Liver (tissue), 9 donors: ENCODE measurements around the gene SH3D19. TPM values are rescaled to one million over a fixed set of nuclear protein-coding genes. Genes with fewer than 3 reads are reported as not detected.

Experiments
- DNase-seq: peaks from one replicate; pipeline ENCODE4 v3.0.0-alpha.2; 2017; ENCODE audit warnings: low spot score
- H3K27ac ChIP-seq, 2 donors: one replicate each; pipeline ENCODE4 v1.7.0; 2013; ENCODE audit warnings: inconsistent platforms in 2 of 2, low read length in 2 of 2, control low read depth in 1 of 2, low read depth in 1 of 2, mild to moderate bottlenecking in 1 of 2
- H3K27me3 ChIP-seq, 4 donors: one replicate each; pipeline versions ENCODE4 v1.6.1 to v1.7.0; 2013; ENCODE audit warnings: low read length in 3 of 4, inconsistent platforms in 1 of 4, mild to moderate bottlenecking in 1 of 4, moderate library complexity in 1 of 4; ENCODE audit not compliant: control insufficient read depth in 4 of 4, insufficient read depth in 4 of 4
- H3K36me3 ChIP-seq, 4 donors: one replicate each; pipeline versions ENCODE4 v1.6.1 to v1.7.0; 2013; ENCODE audit warnings: low read length in 3 of 4, mild to moderate bottlenecking in 3 of 4, low read depth in 1 of 4, moderate library complexity in 1 of 4; ENCODE audit not compliant: control insufficient read depth in 4 of 4, insufficient read depth in 3 of 4
- H3K4me1 ChIP-seq, 4 donors: one replicate each; pipeline versions ENCODE4 v1.6.1 to v1.7.0; 2013; ENCODE audit warnings: low read length in 3 of 4, mild to moderate bottlenecking in 3 of 4, moderate library complexity in 1 of 4; ENCODE audit not compliant: control insufficient read depth in 4 of 4, insufficient read depth in 4 of 4
- H3K4me3 ChIP-seq, 3 donors: one replicate each; pipeline versions ENCODE4 v1.6.1 to v1.7.0; 2013; ENCODE audit warnings: low read length in 3 of 3, control low read depth in 1 of 3, low read depth in 1 of 3, mild to moderate bottlenecking in 1 of 3
- H3K9ac ChIP-seq, 2 donors: one replicate each; pipeline ENCODE4 v1.7.0; 2013; ENCODE audit warnings: low read length in 2 of 2, mild to moderate bottlenecking in 2 of 2, moderate library complexity in 2 of 2, control low read depth in 1 of 2, low read depth in 1 of 2
- H3K9me3 ChIP-seq, 4 donors: one replicate each; pipeline versions ENCODE4 v1.6.1 to v1.7.0; 2013; ENCODE audit warnings: low read length in 3 of 4; ENCODE audit not compliant: control insufficient read depth in 4 of 4
- EGR1 ChIP-seq, 2 donors: IDR thresholded peaks; 2 replicates each; pipeline ENCODE4 v1.6.1; 2016 to 2018; ENCODE audit warnings: antibody characterized with exemption in 2 of 2, low read depth in 2 of 2
- FOXA1 ChIP-seq: IDR thresholded peaks from 2 replicates; pipeline ENCODE4 v1.6.1; 2016; ENCODE audit warnings: antibody characterized with exemption
- HNF4A ChIP-seq, 2 donors: conservative IDR thresholded peaks; 2 replicates each; pipeline ENCODE4 v1.6.1; 2016; ENCODE audit warnings: antibody characterized with exemption in 2 of 2, mild to moderate bottlenecking in 2 of 2
- JUND ChIP-seq, 2 donors: IDR thresholded peaks; 2 replicates each; pipeline ENCODE4 v1.6.1; 2016; ENCODE audit warnings: antibody characterized with exemption in 2 of 2
- NR2F2 ChIP-seq: IDR thresholded peaks from 2 replicates; pipeline ENCODE4 v1.6.1; 2016; ENCODE audit warnings: antibody characterized with exemption
- RAD21 ChIP-seq, 2 donors: IDR thresholded peaks; 2 replicates each; pipeline ENCODE4 v1.6.1; 2016; ENCODE audit warnings: antibody characterized with exemption in 2 of 2, mild to moderate bottlenecking in 2 of 2
- REST ChIP-seq: IDR thresholded peaks from 2 replicates; pipeline ENCODE4 v1.6.1; 2016; ENCODE audit warnings: antibody characterized with exemption, mild to moderate bottlenecking
- RXRA ChIP-seq, 2 donors: IDR thresholded peaks; 2 replicates each; pipeline ENCODE4 v1.6.1; 2017 to 2018; ENCODE audit warnings: antibody characterized with exemption in 2 of 2, mild to moderate bottlenecking in 1 of 2
- SP1 ChIP-seq: IDR thresholded peaks from 2 replicates; pipeline ENCODE4 v1.6.1; 2018; ENCODE audit warnings: antibody characterized with exemption, mild to moderate bottlenecking
- TAF1 ChIP-seq: conservative IDR thresholded peaks from 2 replicates; pipeline ENCODE4 v1.6.1; 2016; ENCODE audit warnings: antibody characterized with exemption, mild to moderate bottlenecking
- YY1 ChIP-seq: IDR thresholded peaks from 2 replicates; pipeline ENCODE4 v1.6.1; 2016; ENCODE audit warnings: antibody characterized with exemption, mild to moderate bottlenecking
- ZBTB33 ChIP-seq: IDR thresholded peaks from 2 replicates; pipeline ENCODE4 v1.6.1; 2016; ENCODE audit warnings: antibody characterized with exemption
- WGBS: extraction: QIAGEN DNeasy Blood & Tissue Kit; methylation state at CpG from one replicate; pipeline ENCODE4 v1.1.7; 2013; 5-methylcytosine and 5-hydroxymethylcytosine counted together
- polyA plus RNA-seq, 2 donors: library from polyadenylated mRNA; stranded (reverse) in 1 of 2; unstranded in 1 of 2; fragments of 200-250 nt in 1 of 2; fragments of >200 nt in 1 of 2; fragmentation: Nextera tagmentation in 1 of 2; extraction: Ambion mirVana in 1 of 2; gene quantifications; one replicate each; pipeline versions ENCODE4 v1.2.1 to v1.2.3, GENCODE V29; 2013 to 2015
- total RNA-seq, 2 donors: library from RNA; depleted of rRNA; stranded (reverse); fragments of >200 nt; gene quantifications; one replicate each; pipeline ENCODE4 v1.2.3, GENCODE V29; 2014
- TF ChIP-seq, protein P1 (sequence below): fragments of 150-350 bp; IDR thresholded peaks from 2 replicates; pipeline ENCODE4 v1.5.1; 2017; ENCODE audit warnings: improper control_type of control experiment, low read depth, low read length; ENCODE audit not compliant: missing input control
- donor health status: healthy.
- donor health status: healthy.
- donor health status: healthy.
- donor health status: healthy.
- donor health status: healthy.

The SH3D19 gene
- total and polyA plus RNA-seq, 4 donors: 11.0 to 22.2 (median 17.1) TPM

DNA sequence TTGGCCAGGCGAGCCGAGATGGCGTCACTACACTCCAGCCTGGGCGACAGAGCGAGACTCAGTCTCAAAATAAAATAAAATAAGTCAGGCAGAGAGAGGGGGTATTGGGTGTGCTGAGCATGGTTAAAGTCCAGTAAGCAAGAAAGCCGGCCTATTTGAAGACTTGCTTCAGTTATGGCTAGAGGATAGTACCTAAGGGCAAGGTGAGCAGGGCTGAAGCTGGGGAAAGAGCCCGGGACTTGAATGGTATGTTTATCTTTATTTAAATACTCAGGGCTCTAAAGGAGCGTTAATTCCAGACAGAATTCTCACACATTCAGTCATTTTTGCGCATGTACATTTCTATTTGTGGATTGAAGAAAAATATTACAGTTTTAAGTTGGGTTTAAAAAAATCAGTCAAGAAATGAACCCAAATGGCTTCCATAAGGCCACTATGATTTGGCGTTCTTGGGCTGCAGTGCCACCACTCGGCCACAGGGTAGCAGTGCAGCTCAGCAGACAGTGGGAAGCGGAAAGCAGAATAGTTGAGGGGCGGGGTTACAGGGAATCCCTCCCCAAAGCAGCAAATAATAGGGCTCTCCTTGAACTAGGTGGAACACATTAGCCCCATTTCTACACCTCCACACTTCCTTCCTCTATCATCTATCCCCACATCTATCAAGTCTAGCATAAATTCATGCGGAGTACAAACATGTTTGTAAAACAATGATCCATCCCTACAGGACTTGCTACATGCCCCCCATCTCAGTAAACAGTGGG is 37.2 kb upstream of the SH3D19 start:
- TF ChIP-seq HNF4A (conservative IDR thresholded peaks at IDR 0.05): peak in 1 of 2 donors; percentile 27
- peak; percentile 60 for TF ChIP-seq YY1
- TF ChIP-seq, protein P1, sequence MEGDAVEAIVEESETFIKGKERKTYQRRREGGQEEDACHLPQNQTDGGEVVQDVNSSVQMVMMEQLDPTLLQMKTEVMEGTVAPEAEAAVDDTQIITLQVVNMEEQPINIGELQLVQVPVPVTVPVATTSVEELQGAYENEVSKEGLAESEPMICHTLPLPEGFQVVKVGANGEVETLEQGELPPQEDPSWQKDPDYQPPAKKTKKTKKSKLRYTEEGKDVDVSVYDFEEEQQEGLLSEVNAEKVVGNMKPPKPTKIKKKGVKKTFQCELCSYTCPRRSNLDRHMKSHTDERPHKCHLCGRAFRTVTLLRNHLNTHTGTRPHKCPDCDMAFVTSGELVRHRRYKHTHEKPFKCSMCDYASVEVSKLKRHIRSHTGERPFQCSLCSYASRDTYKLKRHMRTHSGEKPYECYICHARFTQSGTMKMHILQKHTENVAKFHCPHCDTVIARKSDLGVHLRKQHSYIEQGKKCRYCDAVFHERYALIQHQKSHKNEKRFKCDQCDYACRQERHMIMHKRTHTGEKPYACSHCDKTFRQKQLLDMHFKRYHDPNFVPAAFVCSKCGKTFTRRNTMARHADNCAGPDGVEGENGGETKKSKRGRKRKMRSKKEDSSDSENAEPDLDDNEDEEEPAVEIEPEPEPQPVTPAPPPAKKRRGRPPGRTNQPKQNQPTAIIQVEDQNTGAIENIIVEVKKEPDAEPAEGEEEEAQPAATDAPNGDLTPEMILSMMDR: peak; percentile 99
- no peak for TF ChIP-seq REST
- peak; percentile 99 for TF ChIP-seq RAD21 (IDR thresholded peaks at IDR 0.05)
- no peak for TF ChIP-seq NR2F2
- no peak for TF ChIP-seq TAF1
- TF ChIP-seq JUND (IDR thresholded peaks at IDR 0.05): no peak
- peak; percentile 26 to 74 for TF ChIP-seq RXRA (IDR thresholded peaks at IDR 0.05)
- TF ChIP-seq FOXA1: no peak
- Histone ChIP-seq H3K36me3 (no peaks in the 10 kb centered on the region), H3K9me3 (no peaks in the 10 kb centered on the region), H3K27me3 (no peaks in the 10 kb centered on the region), H3K4me1 (peaks cover 0 to 5% (median 0%) of the 10 kb centered on the region in 4 donors), H3K9ac (peak overlapping the region in 1 of 2 donors; percentile 38), H3K27ac (no peak overlapping the region), H3K4me3 (no peak overlapping the region)
- DNase-seq: peak; percentile 75
- 47% methylated on average over 14 of the region's 14 CpGs for WGBS

DNA sequence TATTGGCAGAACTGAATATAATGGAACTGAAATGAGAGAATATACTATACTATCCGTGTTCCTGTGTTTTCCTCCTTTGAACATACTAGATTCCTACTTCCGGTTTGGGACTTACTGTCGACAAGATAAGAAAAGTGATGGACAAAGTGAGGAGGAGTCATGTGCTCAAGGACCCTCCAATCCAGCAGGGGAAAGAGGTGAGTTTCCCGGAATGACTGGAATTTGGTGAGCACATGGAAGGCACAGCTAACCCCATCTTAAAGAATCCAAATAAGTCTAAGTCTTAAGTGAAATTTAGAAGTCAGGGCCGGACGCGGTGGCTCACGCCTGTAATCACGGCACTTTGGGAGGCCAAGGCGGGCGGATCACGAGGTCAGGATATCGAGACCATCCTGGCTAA is 36.6 kb upstream of the SH3D19 start:
- DNase-seq: no peak
- Histone ChIP-seq H3K4me1 (peaks cover 0 to 5% (median 0%) of the 10 kb centered on the region in 4 donors), H3K27me3 (no peaks in the 10 kb centered on the region), H3K9ac (no peak overlapping the region), H3K27ac (no peak overlapping the region), H3K4me3 (no peak overlapping the region), H3K9me3 (no peaks in the 10 kb centered on the region), H3K36me3 (no peaks in the 10 kb centered on the region)
- 89% methylated on average over 13 of the region's 13 CpGs for WGBS
- TF ChIP-seq REST (no peak), RXRA (IDR thresholded peaks at IDR 0.05) (no peak), RAD21 (IDR thresholded peaks at IDR 0.05) (no peak), EGR1 (IDR thresholded peaks at IDR 0.05; ENCODE audit: low read depth in 2 of 2) (no peak), NR2F2 (no peak), SP1 (no peak), ZBTB33 (no peak), JUND (IDR thresholded peaks at IDR 0.05) (no peak)
